COLO668 (cell line): ENCODE data around the gene GP1BB.
"Not testable (repeated sequence)": the region's sequence is repeated elsewhere in the genome, so short reads cannot be mapped to it uniquely, and the experiment has no call there.

Experiments
- DNase-seq: peaks from one replicate; lab custom pipeline; 2025; ENCODE audit not compliant: unreplicated experiment; lab: John Stamatoyannopoulos, UW

The GP1BB gene

GRCh38 chr22:19693581-19693980 lies 29.8 kb upstream of the GP1BB start:
- no peak for DNase-seq

GRCh38 chr22:19693981-19694670 lies 29.2 kb upstream of the GP1BB start:
- DNase-seq, result no peak

GRCh38 chr22:19694696-19695095 lies 28.6 kb upstream of the GP1BB start:
- DNase-seq, result no peak

DNA sequence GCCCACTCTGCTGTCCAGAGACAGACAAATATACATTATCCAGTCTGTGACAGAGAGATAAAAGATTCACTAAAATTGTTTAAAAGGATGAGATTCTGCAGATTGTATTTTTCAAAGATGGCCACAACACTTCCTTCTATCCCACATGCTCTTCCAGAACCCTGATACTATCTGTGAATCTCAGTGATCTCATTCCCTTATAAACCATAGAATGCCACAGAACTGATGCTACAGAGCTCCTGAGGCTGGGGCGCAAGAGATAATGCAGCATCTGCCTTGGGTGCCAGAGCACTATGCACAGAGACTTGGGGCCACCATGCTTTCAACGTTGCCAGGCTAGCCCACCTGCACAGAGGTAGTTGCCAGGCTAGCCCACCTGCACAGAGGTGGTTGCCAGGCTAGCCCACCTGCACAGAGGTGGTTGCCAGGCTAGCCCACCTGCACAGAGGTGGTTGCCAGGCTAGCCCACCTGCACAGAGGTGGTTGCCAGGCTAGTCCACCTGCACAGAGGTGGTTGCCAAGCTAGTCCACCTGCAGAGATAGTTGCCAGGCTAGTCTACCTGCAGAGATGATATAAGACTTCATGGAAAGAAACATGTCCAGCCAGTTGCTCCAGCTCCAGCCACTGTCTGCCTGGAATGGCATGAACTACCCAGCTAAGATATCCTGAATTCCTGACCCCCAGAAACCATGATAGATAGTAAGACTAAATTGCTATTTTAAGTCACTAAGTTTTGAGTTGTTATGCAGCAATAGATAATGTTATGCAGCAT lies 26.6 kb upstream of the GP1BB start:
- no peak for DNase-seq

DNA sequence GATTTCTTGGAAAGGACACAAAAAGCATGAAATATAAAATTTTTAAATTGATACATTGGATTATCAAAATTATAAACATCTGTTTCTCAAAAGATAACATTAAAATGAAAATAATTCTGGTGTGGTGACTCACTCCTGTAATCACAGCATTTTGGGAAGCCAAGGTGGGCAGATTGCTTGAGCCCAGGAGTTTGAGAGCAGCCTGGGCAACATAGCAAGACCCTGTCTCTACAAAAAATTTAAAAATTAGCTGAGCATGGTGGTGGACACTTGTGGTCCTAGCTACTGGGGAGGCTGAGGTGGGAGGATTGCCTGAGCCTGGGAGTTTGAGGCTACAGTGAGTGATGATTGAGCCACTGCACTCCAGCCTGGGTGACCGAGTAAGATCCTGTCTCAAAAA lies 25.5 kb upstream of the GP1BB start:
- not testable (repeated sequence) for DNase-seq

DNA sequence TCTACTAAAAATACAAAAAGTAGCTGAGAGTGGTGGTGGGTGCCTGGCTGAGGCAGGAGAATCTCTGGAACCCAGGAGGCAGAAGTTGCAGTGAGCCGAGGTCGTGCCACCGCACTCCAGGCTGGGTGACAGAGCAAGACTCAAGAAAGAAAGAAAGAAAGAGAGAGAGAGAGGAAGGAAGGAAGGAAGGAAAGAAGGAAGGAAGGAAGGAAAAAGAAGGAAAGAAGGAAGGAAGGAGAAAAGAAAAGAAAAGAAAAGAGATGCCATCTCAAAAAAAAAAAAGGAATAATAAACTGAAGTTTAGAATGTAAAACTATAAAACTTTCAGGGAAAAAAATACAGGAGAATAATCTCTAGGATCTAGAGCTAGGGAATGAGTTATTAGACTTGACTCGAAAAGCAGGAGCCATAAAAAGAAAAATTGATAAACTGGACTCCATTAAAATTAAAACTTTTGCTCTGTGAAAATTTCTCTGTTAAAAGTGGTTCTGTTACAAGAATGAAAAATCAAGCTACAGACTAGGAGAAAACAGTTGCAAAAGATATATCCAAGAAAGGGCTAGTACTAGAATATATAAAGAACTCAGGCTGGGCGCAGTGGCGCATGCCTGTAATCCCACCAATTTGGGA lies 22.4 kb upstream of the GP1BB start:
- DNase-seq, result no peak

DNA sequence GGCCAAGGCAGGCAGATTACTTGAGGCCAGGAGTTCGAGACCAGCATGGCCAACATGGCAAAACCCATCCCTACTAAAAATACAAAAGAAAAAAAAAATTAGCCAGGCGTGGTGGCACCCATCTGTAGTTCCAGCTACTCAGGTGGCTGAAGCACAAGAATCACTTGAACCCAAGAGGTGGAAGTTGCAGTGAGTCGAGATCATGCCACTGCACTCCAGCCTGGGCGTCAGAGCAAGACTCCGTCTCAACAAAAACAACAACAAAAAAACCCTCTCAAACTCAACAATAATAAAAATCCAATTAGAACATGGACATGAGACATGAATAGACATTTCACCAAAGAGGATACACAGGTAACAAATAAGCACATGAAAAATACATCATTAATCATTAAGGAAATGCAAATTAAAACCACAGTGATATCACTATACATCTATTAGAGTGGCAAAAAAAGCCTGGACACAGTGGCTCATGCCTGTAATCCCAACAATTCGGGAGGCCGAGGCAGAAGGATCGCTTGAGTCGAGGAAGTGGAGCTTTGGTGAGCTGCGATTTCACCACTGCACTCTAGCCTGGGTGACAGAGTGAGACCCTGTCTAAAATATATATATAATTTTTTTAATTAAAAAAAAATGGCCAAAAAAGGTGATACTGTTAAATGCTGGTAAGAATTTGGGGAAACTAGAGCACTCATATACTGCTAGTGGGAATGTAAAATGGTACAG lies 21.8 kb upstream of the GP1BB start:
- no peak for DNase-seq

- DNase-seq, result peak; percentile 42
These were observed 19.5 kb upstream of the GP1BB start for GRCh38 chr22:19703869-19704268.

GRCh38 chr22:19704355-19705015 lies 18.9 kb upstream of the GP1BB start:
- DNase-seq, result peak; percentile 36

DNA sequence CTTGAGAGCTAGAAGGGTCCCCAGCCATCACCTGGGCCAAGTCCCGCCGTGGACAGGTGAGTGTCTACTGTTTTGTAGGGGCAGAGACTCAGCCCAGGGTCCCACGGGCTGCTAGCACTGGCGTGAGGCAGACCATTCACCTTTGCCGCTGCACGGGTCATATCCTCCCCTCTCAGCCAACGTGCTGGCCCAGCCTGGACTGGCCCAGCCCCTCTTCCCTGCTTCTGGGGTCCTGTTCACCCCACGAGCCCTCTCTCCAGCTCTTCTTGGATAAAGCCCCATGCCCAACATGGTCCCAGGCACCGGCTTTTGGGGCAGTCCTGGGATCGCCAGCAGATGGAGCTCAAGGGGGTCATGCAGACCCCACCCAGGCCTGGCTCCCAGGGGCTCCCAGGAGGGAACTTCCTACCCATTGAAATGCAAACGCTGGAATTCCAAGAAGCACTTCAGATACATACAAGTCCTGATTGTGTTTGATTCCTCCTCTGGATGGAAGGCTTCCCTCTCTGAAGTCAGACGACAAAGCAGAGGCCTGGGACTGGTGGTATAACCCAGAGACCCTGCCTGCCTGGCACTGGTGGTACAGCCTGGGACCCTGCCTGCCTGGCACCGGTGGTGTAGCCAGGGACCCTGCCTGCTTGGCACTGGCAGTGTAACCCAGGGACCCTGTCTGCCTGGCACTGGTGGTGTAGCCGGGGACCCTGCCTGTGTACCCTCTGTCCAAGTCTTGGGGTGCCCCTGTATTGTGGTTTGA lies 18.0 kb upstream of the GP1BB start:
- DNase-seq, result no peak

DNA sequence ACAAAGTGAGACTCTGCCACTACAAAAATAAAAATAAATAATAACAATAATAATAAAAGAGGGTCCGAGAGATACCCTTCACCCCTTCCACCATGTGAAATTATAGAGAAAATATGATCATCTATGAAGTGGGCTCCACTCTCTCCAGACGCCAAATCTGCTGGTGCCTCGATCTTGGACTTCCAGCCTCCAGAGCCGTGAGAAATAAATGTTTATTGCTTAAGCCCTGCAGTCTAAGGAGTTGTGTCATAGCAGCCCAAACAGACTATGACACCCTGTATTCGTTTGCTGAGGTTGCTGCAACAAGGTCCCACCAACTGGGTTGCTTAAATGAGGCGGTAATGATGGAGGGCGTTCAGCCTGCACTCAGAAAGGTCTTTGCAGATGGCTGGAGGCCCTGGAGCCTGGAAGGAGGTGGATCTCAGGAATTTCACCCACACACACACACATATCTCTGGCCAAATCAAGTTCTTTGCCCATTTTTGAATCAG lies 16.6 kb upstream of the GP1BB start:
- DNase-seq, result no peak

DNA sequence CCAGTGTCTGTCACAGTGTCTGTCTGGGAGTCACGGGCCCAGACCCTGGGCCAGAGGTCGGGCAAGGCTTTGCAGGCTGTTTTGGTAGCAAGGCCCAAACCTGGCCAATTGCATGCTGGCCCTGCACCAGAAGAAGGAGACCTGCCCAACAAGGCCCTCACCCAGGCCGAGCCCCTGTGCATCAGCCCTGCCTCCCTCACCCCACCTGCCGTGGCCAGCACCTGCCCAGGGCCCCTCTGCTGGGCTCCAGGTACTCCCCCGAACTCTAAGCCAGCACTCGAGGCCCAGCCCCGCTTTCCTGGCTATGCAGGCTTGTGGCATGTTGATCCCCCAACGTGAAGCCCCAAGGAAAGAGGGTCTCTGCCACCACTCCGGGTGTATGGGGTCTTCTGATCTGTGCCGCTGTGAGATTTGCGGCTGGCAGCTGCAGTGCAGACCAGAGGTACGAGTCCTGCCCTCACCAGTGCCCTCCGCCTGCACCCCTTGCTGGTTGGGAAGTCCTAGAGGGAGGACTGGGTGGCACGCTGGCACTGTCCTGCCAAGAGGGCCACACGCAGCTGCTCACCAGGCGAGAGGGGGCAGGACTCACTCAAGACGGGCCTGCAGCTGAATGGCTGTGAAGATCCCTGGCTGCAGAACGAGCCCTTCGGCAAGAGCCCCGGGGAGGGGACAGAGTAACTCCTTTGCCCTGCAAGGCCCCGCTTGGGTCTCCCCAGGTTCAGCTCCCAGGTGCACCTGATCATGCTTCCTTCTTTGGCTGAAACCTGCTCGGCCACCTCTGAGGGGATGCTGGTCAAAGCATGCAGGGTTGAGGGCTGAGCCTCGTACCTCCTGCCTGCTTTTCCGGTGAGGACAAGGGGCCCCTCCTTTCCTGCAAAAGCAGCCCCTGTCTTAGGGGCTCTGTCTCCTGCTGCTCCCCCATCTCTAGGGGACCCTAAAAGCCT lies 15.7 kb upstream of the GP1BB start:
- no peak for DNase-seq

DNA sequence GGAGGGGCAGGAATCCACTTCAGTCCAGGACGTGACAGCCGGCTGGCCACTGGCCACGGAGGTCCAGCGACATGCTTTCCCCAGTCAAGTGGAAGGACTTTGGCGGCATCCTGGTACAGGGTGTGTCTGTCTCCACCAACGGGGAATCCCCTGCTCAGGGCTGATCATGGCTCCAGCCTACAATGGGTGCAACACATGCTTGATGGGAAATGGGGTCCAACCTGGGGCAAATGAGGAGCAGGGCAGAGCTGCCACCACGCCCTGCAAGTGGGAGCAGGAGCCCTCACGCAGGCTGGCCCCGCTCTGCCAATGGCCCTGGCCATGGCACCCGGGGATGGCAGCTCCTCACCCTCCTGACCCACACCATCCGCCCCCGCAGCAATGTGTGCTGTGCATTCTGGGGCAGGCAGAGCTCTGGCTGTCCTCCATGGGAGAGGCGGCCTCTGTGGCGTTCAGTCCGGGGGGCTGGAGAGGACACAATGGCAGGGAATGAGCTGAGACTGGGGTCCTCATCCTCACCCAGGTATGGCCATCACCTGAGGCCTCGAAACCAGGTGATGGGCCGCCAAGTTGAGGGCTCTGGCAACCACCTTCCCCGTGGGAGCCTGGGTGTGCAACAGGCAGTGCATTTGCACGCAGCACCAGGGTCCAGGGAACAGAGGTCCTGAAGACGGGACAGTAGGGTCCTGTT lies 14.9 kb upstream of the GP1BB start:
- no peak for DNase-seq

- no peak for DNase-seq
These were observed 14.1 kb upstream of the GP1BB start for GRCh38 chr22:19709063-19709769.

DNA sequence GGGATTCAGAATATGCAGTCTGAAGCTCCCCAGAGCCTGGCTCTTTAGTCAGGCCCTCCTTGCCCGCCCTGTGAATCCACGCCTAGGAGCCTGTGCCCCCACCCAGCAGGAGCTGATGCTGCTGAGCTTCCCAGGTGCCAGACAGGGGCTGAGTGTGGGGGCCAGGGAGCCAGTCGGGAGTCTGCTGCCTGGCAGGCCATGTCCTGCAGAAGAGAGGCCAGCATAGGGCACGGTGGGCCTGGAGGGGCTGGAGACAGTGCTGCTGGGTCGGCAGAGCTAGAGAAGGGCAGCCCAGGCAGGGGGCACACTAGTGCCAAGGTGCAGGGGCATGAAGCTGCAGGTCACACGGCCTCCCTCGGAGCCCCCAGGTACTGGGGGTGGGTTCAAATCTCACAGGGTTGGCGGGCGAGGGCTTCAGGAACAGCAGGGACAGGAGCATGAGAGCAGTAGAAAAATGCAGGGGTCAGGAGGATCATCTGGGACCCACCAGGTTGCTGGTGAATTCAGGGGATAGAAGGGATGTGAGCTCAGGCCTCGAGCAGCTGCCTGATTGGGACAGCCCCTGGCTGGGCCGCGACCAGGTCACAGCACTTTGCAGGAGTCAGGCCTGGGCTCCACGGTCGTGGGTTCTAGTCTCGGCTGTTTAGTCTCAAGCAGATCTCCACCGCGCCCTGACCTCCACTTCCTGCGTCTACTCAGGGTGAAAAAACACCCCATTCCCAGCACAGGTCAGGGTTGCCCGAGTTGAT lies 13.1 kb upstream of the GP1BB start:
- no peak for DNase-seq

DNA sequence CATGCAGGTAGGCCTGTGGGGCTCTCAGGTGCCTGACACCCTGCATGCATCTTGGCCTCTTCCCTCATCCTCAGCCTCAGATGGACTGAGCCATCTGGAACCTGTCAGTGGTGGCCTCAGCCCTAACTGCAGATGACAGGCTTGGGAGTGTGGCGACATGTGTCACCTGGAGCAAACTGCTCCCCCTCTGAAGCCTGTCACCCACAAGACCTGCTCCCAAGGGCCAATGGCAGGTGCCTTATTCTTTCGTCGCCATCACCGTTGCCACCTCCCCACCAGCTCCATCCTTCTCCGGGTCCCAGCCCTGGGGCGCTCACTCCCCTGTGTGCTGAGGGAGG lies 12.6 kb upstream of the GP1BB start:
- DNase-seq, result no peak

DNA sequence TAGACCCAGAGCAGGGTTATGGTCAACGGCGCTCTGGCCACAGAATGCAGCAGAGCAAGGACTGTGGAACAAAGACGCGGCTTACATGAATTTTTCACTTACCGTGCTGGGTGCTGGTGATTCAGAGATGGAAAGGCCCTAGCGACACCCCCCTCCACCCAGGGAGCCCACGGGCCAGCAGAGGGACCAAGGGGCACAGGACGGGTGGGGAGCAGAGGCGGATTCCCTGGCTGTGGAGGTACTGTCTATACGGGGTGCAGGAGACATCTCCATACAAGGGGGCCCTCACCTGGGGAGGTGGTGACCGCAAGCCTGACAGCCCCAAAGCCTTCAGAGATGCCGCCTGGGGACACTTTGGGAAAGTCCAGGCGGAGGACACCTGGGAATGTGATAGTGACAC lies 10.1 kb upstream of the GP1BB start:
- no peak for DNase-seq
